Fibroblast of pulmonary artery (primary cell): ENCODE data around the gene UBE2F.
"Not testable (repeated sequence)": the region's sequence is repeated elsewhere in the genome, so short reads cannot be mapped to it uniquely, and the experiment has no call there.

Source experiments
- DNase-seq: peaks from one replicate; pipeline ENCODE4 v3.0.0-alpha.2; 2010; ENCODE audit warnings: low read depth
- H3K4me3 ChIP-seq: replicated peaks from 2 replicates; pipeline ENCODE4 v1.5.1; 2011; ENCODE audit warnings: low read depth, mild to moderate bottlenecking, control low read depth, low read length, moderate library complexity
- TF ChIP-seq, protein P1 (sequence below): IDR thresholded peaks from 2 replicates; pipeline ENCODE4 v1.5.1; 2011; ENCODE audit warnings: mild to moderate bottlenecking, control low read depth, low read length, inconsistent platforms; ENCODE audit errors: missing control alignments

UBE2F gene

DNA sequence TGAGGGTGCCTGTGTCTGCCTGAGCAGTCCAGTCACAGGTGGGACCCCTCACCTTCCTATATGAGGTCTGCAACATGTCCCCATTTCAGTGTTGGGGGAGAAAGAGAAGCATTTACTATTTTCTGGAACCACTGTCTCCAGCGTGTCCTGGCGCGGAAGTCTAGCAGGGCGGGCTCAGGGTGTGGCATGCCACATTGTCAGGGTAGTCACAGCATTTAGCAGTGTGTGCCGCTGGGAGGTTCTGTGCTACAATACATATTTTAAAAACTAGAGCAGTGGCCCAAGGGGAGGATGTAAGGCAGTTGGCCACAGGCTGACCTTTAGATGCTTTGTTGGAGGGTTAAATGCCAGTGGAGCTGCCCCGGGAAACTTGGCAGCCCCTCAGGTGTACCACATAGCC is 12.5 kb downstream of the UBE2F start:
- no peak overlapping the region for H3K4me3 ChIP-seq
- TF ChIP-seq, protein P1, sequence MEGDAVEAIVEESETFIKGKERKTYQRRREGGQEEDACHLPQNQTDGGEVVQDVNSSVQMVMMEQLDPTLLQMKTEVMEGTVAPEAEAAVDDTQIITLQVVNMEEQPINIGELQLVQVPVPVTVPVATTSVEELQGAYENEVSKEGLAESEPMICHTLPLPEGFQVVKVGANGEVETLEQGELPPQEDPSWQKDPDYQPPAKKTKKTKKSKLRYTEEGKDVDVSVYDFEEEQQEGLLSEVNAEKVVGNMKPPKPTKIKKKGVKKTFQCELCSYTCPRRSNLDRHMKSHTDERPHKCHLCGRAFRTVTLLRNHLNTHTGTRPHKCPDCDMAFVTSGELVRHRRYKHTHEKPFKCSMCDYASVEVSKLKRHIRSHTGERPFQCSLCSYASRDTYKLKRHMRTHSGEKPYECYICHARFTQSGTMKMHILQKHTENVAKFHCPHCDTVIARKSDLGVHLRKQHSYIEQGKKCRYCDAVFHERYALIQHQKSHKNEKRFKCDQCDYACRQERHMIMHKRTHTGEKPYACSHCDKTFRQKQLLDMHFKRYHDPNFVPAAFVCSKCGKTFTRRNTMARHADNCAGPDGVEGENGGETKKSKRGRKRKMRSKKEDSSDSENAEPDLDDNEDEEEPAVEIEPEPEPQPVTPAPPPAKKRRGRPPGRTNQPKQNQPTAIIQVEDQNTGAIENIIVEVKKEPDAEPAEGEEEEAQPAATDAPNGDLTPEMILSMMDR = no peak
- no peak for DNase-seq

DNA sequence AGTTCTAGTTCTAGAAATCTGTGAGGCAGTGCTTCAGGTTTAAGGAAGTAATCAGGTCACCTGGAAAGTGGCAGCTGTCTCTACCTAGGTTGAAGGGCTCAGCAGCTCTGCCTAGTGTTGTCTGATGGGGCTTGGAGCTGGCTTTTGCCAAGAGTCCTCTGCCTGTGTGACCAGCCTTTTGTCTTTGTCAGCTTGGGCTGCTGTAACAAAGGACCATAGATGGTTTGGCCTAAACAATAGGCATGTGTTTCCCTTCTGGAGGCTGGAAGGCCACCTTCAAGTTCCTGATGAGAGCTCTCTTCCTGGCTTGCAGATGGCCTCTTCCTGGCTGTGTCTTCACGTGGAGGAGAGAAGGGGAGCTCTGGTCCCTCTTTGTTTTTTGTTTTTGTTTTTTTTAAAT is 13.3 kb downstream of the UBE2F start:
- H3K4me3 ChIP-seq = no peak overlapping the region
- TF ChIP-seq, protein P1 = no peak
- DNase-seq = no peak

DNA sequence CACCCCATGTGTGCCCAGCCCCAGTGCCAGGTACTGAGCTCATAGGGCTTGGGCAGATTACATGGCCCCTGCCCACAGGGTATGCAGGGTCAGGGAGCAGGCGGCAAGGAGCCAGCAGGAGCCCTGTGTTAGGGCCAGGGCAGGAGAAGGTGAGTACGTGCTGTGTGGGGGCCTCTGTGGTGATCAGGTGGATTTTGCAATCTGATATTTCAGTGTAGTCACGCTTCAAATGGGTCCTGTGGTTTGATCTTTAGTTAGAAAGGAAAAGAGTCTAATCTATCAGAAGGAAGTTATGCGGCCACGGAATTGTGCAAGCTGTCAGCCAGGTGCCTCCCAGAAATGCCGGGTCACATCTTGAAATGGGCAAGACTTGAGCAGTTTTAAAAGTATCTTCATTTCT is 13.9 kb downstream of the UBE2F start:
- DNase-seq = no peak
- TF ChIP-seq, protein P1 = no peak
- H3K4me3 ChIP-seq = no peak overlapping the region

DNA sequence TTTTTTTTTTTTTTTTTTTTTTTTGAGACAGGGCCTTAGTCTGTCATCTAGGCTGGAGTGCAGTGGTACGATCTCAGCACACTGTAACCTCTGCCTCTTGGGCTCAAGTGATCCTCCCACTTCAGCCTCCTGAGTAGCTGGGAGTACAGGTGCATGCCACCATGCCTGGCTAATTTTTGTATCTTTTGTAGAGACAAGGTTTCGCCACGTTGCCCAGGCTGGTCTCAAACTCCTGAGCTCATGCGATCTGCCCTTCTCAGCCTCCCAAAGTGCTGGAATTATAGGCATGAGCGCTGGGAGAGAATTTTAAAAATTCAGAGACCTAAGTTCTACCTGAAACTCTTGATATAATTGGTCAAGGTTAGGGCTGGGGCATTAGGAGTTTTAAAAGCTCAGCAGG is 14.8 kb downstream of the UBE2F start:
- not testable (repeated sequence) for DNase-seq, H3K4me3 ChIP-seq

DNA sequence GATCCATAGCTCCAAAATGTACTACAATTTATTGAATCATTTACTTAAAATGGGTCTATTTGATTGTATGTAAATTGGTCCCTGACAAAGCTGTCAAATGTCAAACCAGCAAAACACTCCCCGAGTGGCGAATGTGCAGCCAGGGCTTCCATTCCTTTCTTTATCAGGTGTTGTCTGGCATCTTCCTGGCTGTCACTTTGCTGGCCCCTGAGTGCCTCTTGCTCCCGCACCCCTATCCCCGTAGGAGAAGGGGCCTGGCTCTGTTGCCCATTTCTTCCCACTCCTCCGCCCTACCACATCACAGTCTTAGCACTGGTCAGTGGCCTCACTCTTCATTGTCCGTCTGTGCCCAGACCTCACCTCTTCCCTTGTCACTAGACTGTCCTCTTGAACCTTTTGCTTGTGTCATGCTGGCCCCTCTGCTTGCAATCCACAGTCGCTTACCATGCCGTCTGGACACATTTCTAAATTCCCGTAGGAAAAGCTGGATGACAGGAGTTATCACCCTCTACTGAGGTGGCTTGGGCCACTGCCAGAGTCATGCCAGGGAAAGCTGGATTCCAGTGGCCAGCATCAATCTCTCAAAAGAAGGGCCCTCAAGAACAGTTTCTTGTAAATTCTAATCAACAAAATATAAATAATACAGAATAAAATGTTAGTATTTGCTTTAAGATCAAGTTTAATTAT is 15.4 kb downstream of the UBE2F start:
- TF ChIP-seq, protein P1 = no peak
- no peak for DNase-seq

DNA sequence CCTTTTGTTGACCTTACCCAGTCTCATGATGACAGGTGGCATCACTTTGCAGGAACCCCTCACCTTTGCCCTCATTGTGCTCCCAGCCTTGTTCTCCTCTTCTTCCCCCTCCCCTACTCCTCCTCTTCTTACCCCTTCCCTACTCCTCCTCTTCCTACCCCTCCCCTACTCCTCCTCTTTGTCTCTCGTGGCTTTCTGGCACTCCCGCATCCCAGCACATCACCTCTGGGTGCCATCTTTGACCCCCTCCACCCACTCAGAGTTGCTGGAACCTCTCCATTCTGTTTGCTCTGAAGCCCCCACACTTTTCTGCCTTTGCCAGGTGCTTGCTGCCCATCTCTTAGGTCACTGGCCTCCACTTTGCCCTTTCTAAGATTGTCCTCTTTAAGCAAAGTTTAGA is 17.1 kb downstream of the UBE2F start:
- no peak for DNase-seq
- no peak overlapping the region for H3K4me3 ChIP-seq
- TF ChIP-seq, protein P1 = no peak

More for the DNA sequence above, 15.4 kb downstream of the UBE2F start:
- no peak overlapping the region for H3K4me3 ChIP-seq

DNA sequence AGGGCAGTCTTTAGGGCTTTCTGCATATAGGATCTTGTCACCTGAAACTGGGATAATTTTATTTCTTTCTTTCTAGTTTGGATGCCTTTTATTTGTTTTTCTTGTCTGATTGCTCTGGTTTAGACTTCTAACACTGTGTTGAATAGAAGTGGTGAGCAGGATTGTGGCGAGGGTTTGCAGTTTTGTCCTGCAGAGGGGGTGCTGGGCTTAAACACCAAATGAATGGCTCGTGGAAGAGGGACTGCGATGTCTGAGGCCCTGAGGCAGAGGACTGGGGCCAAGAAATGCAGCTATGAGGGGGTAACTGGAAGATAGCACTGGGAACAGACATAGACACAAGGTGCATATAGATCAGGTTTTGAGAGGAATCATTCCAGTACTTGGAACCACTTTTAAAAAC is 20.5 kb downstream of the UBE2F start:
- TF ChIP-seq, protein P1 = no peak
- no peak overlapping the region for H3K4me3 ChIP-seq
- DNase-seq = no peak
